ENCODE results near the gene TFDP2. TPM values are rescaled to one million over a fixed set of nuclear protein-coding genes. Genes with fewer than 3 reads are reported as not detected.

Gene TFDP2
- total RNA-seq, 1 experiment from 2014 or later, result 76.0 TPM

DNA sequence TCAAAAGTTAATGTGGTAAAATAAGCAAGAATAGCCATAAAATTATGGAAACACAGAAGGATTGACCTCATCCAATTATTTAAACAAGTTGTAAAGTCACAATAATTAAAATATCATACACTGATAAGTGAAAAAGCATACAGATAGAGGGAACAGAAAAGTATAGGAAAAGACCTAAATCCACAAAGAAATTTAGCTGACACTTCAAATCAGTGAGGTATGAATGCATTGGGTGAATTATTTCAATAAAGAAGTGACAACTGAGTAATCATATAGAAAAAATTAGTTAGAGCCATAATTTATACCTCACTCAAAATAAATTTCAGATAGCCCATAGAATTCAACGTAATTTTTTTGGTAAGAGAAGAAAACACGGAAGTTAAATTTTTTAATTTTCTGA, 25.1 kb downstream of the TFDP2 start:
- Histone ChIP-seq H2BK20ac (ENCODE audit: low read depth, low read length, poor library complexity, severe bottlenecking) (no peak overlapping the region), H3K4me1 (ENCODE audit: insufficient read depth, low read length) (no peaks in the 10 kb centered on the region), H4K91ac (ENCODE audit: insufficient read length, low read depth, low read length) (no peak overlapping the region), H3K4ac (ENCODE audit: low read depth, low read length) (no peak overlapping the region), H3K14ac (ENCODE audit: insufficient read depth, low read length) (no peak overlapping the region), H4K8ac (replicated peaks; ENCODE audit: insufficient read length, low read depth, low read length) (no peak overlapping the region), H3K56ac (ENCODE audit: insufficient read length, low read depth, low read length) (no peak overlapping the region), H3K23ac (ENCODE audit: insufficient read length, low read depth, low read length) (no peak overlapping the region), H3K79me1 (ENCODE audit: insufficient read depth, low read depth, low read length, poor library complexity, severe bottlenecking) (no peaks in the 10 kb centered on the region), H3T11ph (ENCODE audit: low read length) (no peak overlapping the region), H2AK5ac (ENCODE audit: insufficient read length, low read length) (no peak overlapping the region), H2BK15ac (ENCODE audit: low read depth, low read length) (no peak overlapping the region), H4K5ac (ENCODE audit: insufficient read length, low read depth, low read length) (no peak overlapping the region), H3K27me3 (ENCODE audit: insufficient read depth, low read length) (no peaks in the 10 kb centered on the region), H2BK120ac (ENCODE audit: low read depth, low read length, poor library complexity, severe bottlenecking) (no peak overlapping the region), H2BK5ac (ENCODE audit: insufficient read length, low read length) (no peak overlapping the region), H2BK12ac (ENCODE audit: insufficient read length, low read depth, low read length) (no peak overlapping the region), H4K20me1 (ENCODE audit: control insufficient read depth, insufficient read depth, insufficient read length) (no peaks in the 10 kb centered on the region), H3K27ac (ENCODE audit: insufficient read length, low read depth, low read length) (no peak overlapping the region), H3K18ac (ENCODE audit: insufficient read length, low read depth, low read length) (no peak overlapping the region), H3K4me2 (ENCODE audit: insufficient read depth, insufficient read length, low read length) (no peak overlapping the region), H3K79me2 (ENCODE audit: insufficient read depth, low read length) (no peaks in the 10 kb centered on the region), H2AFZ (ENCODE audit: low read length) (no peak overlapping the region), H3K23me2 (ENCODE audit: insufficient read length, low read depth, low read length, poor library complexity, severe bottlenecking) (no peaks in the 10 kb centered on the region), H3K9ac (ENCODE audit: extremely low read depth, insufficient read length, low read length) (no peak overlapping the region), H3K9me3 (ENCODE audit: control insufficient read depth, low read depth, low read length) (no peaks in the 10 kb centered on the region)
- no peaks in the 10 kb centered on the region for H3K27me3 Mint-ChIP-seq (ENCODE audit: low read depth)
- TF ChIP-seq, protein P1, sequence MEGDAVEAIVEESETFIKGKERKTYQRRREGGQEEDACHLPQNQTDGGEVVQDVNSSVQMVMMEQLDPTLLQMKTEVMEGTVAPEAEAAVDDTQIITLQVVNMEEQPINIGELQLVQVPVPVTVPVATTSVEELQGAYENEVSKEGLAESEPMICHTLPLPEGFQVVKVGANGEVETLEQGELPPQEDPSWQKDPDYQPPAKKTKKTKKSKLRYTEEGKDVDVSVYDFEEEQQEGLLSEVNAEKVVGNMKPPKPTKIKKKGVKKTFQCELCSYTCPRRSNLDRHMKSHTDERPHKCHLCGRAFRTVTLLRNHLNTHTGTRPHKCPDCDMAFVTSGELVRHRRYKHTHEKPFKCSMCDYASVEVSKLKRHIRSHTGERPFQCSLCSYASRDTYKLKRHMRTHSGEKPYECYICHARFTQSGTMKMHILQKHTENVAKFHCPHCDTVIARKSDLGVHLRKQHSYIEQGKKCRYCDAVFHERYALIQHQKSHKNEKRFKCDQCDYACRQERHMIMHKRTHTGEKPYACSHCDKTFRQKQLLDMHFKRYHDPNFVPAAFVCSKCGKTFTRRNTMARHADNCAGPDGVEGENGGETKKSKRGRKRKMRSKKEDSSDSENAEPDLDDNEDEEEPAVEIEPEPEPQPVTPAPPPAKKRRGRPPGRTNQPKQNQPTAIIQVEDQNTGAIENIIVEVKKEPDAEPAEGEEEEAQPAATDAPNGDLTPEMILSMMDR (conservative IDR thresholded peaks at IDR 0.05), result no peak
- H3K9me3 Mint-ChIP-seq, result no peaks in the 10 kb centered on the region
- H3K4me3 Mint-ChIP-seq, result no peak overlapping the region
- no CpG with 5 or more reads among the region's 2 CpGs for WGBS (ENCODE audit: extremely low coverage, insufficient read length, low lambda C conversion rate)
- no peak for DNase-seq
- H3K4me1 Mint-ChIP-seq, result peaks cover 8 to 10% of the 10 kb centered on the region in 2 experiments
- H3K27ac Mint-ChIP-seq, result no peak overlapping the region
- H3K36me3 Mint-ChIP-seq (ENCODE audit: insufficient read depth in 1 of 3, low read depth in 3 of 3), result no peaks in the 10 kb centered on the region
